Endothelial cell of umbilical vein (primary cell): Measurements from ENCODE around the gene SLC5A3. TPM values are rescaled to one million over a fixed set of nuclear protein-coding genes. Genes with fewer than 3 reads are reported as not detected.
A peak's percentile ranks its signal among the peaks of the same experiment; 100 is the strongest.

Experiments used
- Bru-seq: library from RNA; stranded (reverse); fragments of 400-500 nt; gene quantifications from one replicate; lab custom pipeline; 2021; lab: Mats Ljungman, UMichigan
- BruChase-seq, 2 experiments: library from RNA; stranded (reverse); fragments of 400-500 nt; gene quantifications; one replicate each; lab custom pipeline; 2021; lab: Mats Ljungman, UMichigan
- BruUV-seq: library from RNA; stranded (reverse); fragments of 400-500 nt; replicated peaks from 2 replicates; lab custom pipeline; 2021; lab: Mats Ljungman, UMichigan
- CTCF ChIA-PET: fragments of 300-600, 350-600 bp; sonication (Branson Sonifier 250); formaldehyde crosslinking; loops from one replicate; lab custom pipeline; 2021; ENCODE audit warnings: antibody characterized with exemption, inconsistent platforms; lab: Charles Lee
- POLR2A ChIA-PET: fragments of 300-600, 350-600 bp; sonication (Branson Sonifier 250); formaldehyde crosslinking; loops from one replicate; lab custom pipeline; 2021; ENCODE audit warnings: antibody characterized with exemption, inconsistent platforms; lab: Charles Lee
- DNase-seq: peaks from one replicate; pipeline ENCODE4 v3.0.0-alpha.2; 2011; ENCODE audit warnings: low read depth, low spot score
- FAIRE-seq: peaks from 2 replicates; lab custom pipeline; 2011; peaks lifted over from hg19 to GRCh38; lab: Jason Lieb, UNC
- H2AFZ ChIP-seq: 2 replicates; pipeline ENCODE4 v1.6.0; 2012; ENCODE audit warnings: low read depth, low read length, control low read depth, inconsistent platforms
- H3K27ac ChIP-seq: 2 replicates; pipeline ENCODE4 v1.5.1; 2011; ENCODE audit warnings: low read depth, mild to moderate bottlenecking, control low read depth, low read length, moderate library complexity; ENCODE audit not compliant: insufficient read depth
- H3K27me3 ChIP-seq, 2 experiments: 2 replicates each; pipeline versions ENCODE4 v1.6.0 to v1.6.1; 2011; ENCODE audit warnings: low read length in 2 of 2, mixed read lengths in 1 of 2; ENCODE audit not compliant: control insufficient read depth in 2 of 2, insufficient read depth in 2 of 2
- H3K36me3 ChIP-seq, 2 experiments: 2 replicates in 1 of 2; 3 replicates in 1 of 2; pipeline ENCODE4 v1.5.1; 2011; ENCODE audit warnings: low read length in 2 of 2, mild to moderate bottlenecking in 1 of 2, moderate library complexity in 1 of 2; ENCODE audit not compliant: control insufficient read depth in 2 of 2, insufficient read depth in 2 of 2; ENCODE audit errors: extremely low read depth in 1 of 2
- H3K4me1 ChIP-seq: 3 replicates; pipeline ENCODE4 v1.5.1; 2011; ENCODE audit warnings: mild to moderate bottlenecking, low read length; ENCODE audit not compliant: control insufficient read depth, insufficient read depth; ENCODE audit errors: extremely low read depth
- H3K4me2 ChIP-seq: 2 replicates; pipeline ENCODE4 v1.6.1; 2011; ENCODE audit warnings: low read length, control low read depth, mixed read lengths; ENCODE audit not compliant: insufficient read depth
- H3K4me3 ChIP-seq, 3 experiments: fragments of 200-600 bp in 1 of 3; sonication (generic), shearing (Covaris generic) in 1 of 3; replicated peaks in 1 of 3; 2 replicates each; pipeline ENCODE4 v1.5.1; 2011 to 2016; ENCODE audit warnings: control low read depth in 3 of 3, low read length in 3 of 3, mild to moderate bottlenecking in 2 of 3, inconsistent platforms in 1 of 3, low read depth in 1 of 3, moderate library complexity in 1 of 3; ENCODE audit not compliant: insufficient read depth in 1 of 3
- H3K79me2 ChIP-seq: 2 replicates; pipeline ENCODE4 v1.6.0; 2012; ENCODE audit warnings: low read length, inconsistent platforms; ENCODE audit not compliant: control insufficient read depth, insufficient read depth
- H3K9ac ChIP-seq: replicated peaks from 2 replicates; pipeline ENCODE3; 2011; ENCODE audit warnings: low read length, control low read depth; ENCODE audit not compliant: insufficient read depth; ENCODE audit errors: extremely low read depth
- H3K9me1 ChIP-seq: replicated peaks from 3 replicates; pipeline ENCODE4 v1.6.0; 2011; ENCODE audit warnings: mild to moderate bottlenecking, low read length; ENCODE audit not compliant: control insufficient read depth, insufficient read depth; ENCODE audit errors: extremely low read depth
- H3K9me3 ChIP-seq: replicated peaks from 2 replicates; pipeline ENCODE4 v1.5.1; 2012; ENCODE audit warnings: low read length, inconsistent platforms; ENCODE audit not compliant: control insufficient read depth, insufficient read depth
- H4K20me1 ChIP-seq: replicated peaks from 2 replicates; pipeline ENCODE3; 2011; ENCODE audit warnings: mild to moderate bottlenecking, low read length; ENCODE audit not compliant: control insufficient read depth, insufficient read depth; ENCODE audit errors: extremely low read depth
- EZH2 ChIP-seq: IDR thresholded peaks from 2 replicates; pipeline ENCODE4 v1.6.1; 2012; ENCODE audit warnings: borderline replicate concordance, low read depth, mild to moderate bottlenecking, moderate library complexity, low read length, inconsistent platforms; ENCODE audit not compliant: severe bottlenecking
- FOS ChIP-seq: IDR thresholded peaks from 2 replicates; pipeline ENCODE4 v1.6.1; 2011; ENCODE audit warnings: mild to moderate bottlenecking, low read length, moderate library complexity, borderline replicate concordance; ENCODE audit not compliant: insufficient read depth
- GATA2 ChIP-seq: IDR thresholded peaks from 2 replicates; pipeline ENCODE4 v1.7.0; 2011; ENCODE audit warnings: low read depth, mild to moderate bottlenecking, moderate library complexity, mixed read lengths, low read length; ENCODE audit not compliant: insufficient read length, insufficient read depth
- JUN ChIP-seq: IDR thresholded peaks from 2 replicates; pipeline ENCODE4 v1.6.1; 2011; ENCODE audit warnings: borderline replicate concordance, low read depth; ENCODE audit not compliant: insufficient read length, insufficient read depth
- MYC ChIP-seq: IDR thresholded peaks from one replicate; pipeline ENCODE4 v1.6.1; 2011; ENCODE audit warnings: mild to moderate bottlenecking, low read depth, low read length
- POLR2A ChIP-seq: IDR thresholded peaks from 2 replicates; pipeline ENCODE4 v1.6.1; 2012; ENCODE audit warnings: low read depth, mild to moderate bottlenecking, control low read depth, low read length
- POLR2AphosphoS5 ChIP-seq: IDR thresholded peaks from 2 replicates; pipeline ENCODE4 v1.6.1; 2012; ENCODE audit warnings: low read depth, mild to moderate bottlenecking, control low read depth, low read length, moderate library complexity; ENCODE audit not compliant: insufficient read depth
- dilution Hi-C: fragments of 300-500 bp; cut with MboI; formaldehyde crosslinking; loops from one replicate; pipeline ENCODE4 v1.15.0; 2019; ENCODE audit warnings: low sequenced_read_pairs; ENCODE audit not compliant: extremely low pct_ligation_motif_present
- intact Hi-C: fragments of 100-400 bp; cut with micrococcal nuclease; formaldehyde crosslinking; loops from one replicate; pipeline ENCODE4 v1.10.0; 2022
- long read RNA-seq: library from polyadenylated mRNA; stranded (forward); transcript quantifications from one replicate; pipeline ENCODE4 v2.0.0, GENCODE V29; 2021
- polyA minus RNA-seq, 3 experiments: library from RNA; depleted of rRNA, polyadenylated mRNA; stranded (reverse); fragments of >200 nt; gene quantifications; 1 replicate in 1 of 3; 2 replicates in 2 of 3; pipeline ENCODE4 v1.2.3, GENCODE V29; 2011
- polyA plus RNA-seq, 4 experiments: library from polyadenylated mRNA; depleted of rRNA in 3 of 4; stranded (reverse) in 3 of 4; unstranded in 1 of 4; fragments of >200 nt; gene quantifications; 2 replicates each; pipeline versions ENCODE4 v1.2.1 to v1.2.3, GENCODE V29; 2011 to 2012; ENCODE audit warnings: missing spikeins in 1 of 4
- total RNA-seq: library from RNA; stranded (reverse); gene quantifications from 2 replicates; pipeline ENCODE4 v1.2.3, GENCODE V29; 2021
- TF ChIP-seq, protein P1 (sequence below), 2 donors: IDR thresholded peaks; 1 replicate in 1 of 2; 2 replicates in 1 of 2; pipeline ENCODE4 v1.5.1; 2011; ENCODE audit warnings: low read length in 2 of 2, mild to moderate bottlenecking in 2 of 2, moderate library complexity in 2 of 2, control low read depth in 1 of 2, inconsistent platforms in 1 of 2, low read depth in 1 of 2; ENCODE audit not compliant: insufficient read depth in 1 of 2; ENCODE audit errors: extremely low read depth in 1 of 2
- TF ChIP-seq, protein P2 (sequence below): IDR thresholded peaks from 2 replicates; pipeline ENCODE4 v1.6.1; 2011; ENCODE audit not compliant: insufficient read depth, insufficient read length

Gene SLC5A3
- total RNA-seq, result 6.8 and 8.0 TPM in 2 replicates
- 1.1 and 1.6 TPM in 2 replicates for polyA plus RNA-seq
- polyA plus RNA-seq (2011; cell fraction: cytosol; rRNA removed), result 0.93 and 0.99 TPM in 2 replicates
- polyA plus RNA-seq (2011; cell fraction: nucleus; rRNA removed), result 3.3 and 5.2 TPM in 2 replicates
- polyA plus RNA-seq (2012), result 3.6 and 4.7 TPM in 2 replicates
- polyA minus RNA-seq, result 10.0 and 11.6 TPM in 2 replicates
- 12.3 TPM for polyA minus RNA-seq (2011; cell fraction: cytosol; rRNA and poly(A)+ RNA removed)
- 13.4 and 22.1 TPM in 2 replicates for polyA minus RNA-seq (2011; cell fraction: nucleus; rRNA and poly(A)+ RNA removed)
- percentile 74 among the genes with signal in this experiment for Bru-seq, nascent RNA
- percentile 93 among the genes with signal in this experiment for BruChase-seq, experiment 1, labeled RNA remaining after a 6-hour chase
- BruChase-seq, experiment 2, labeled RNA remaining after a 2-hour chase, result percentile 93 among the genes with signal in this experiment
- long read RNA-seq, full-length matches to known transcripts, result 2 of 2 reads
- long read RNA-seq, partial matches to known transcripts, result 0 of 2 reads
- long read RNA-seq, other reads (novel, unspliced or antisense), result 0 of 2 reads

DNA sequence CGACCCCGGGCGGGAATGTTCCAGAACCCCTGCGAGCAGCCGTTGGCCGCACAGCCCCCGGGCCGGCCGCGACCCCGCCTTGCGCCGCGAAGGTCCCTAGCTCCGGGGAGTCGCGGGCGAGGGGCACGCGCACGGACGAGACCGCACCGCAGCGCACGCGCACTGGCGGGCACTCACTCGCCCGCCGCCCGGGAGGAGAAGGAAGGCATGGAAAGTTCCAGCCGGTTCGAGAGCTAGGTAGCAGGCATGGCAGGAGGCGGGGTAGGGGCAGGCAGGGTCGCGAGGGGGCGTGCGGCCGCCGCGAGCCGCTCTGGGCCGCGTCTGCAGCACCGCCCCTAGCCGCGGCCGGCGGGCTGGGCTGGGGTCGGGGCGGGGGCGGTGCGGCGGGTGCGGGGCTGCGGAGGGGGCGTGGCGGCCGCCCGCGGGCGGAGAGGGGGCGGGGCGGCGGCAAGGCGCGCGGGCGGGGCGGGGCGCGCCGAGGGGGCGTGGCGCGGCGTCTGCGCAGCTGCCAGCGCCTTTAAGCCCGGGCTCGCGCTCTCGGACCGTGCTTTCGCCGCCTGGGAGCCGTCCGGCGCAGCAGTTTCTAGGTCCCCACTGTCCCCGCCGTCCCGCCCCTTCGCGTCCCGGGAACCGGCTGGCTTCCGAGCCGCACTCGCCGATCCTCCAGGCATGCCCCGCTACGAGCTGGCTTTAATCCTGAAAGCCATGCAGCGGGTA lies at the start of gene SLC5A3, which contains the start of gene MRPS6:
TSS of gene SLC5A3 (plus strand) at position 547 of the 717 bp plus-strand sequence. CDS start 21,621 bp downstream, outside the sequence.
TSS of gene MRPS6 (plus strand) at position 547 of the 717 bp plus-strand sequence. CDS start at position 670, 123 bp downstream.
- peaks cover 10% of the 10 kb centered on the region for H3K4me1 ChIP-seq
- no peaks in the 10 kb centered on the region for H3K36me3 ChIP-seq
- TF ChIP-seq GATA2, result no peak
- TF ChIP-seq JUN, result no peak
- TF ChIP-seq POLR2A, result peak; percentile 88
- TF ChIP-seq, protein P1, sequence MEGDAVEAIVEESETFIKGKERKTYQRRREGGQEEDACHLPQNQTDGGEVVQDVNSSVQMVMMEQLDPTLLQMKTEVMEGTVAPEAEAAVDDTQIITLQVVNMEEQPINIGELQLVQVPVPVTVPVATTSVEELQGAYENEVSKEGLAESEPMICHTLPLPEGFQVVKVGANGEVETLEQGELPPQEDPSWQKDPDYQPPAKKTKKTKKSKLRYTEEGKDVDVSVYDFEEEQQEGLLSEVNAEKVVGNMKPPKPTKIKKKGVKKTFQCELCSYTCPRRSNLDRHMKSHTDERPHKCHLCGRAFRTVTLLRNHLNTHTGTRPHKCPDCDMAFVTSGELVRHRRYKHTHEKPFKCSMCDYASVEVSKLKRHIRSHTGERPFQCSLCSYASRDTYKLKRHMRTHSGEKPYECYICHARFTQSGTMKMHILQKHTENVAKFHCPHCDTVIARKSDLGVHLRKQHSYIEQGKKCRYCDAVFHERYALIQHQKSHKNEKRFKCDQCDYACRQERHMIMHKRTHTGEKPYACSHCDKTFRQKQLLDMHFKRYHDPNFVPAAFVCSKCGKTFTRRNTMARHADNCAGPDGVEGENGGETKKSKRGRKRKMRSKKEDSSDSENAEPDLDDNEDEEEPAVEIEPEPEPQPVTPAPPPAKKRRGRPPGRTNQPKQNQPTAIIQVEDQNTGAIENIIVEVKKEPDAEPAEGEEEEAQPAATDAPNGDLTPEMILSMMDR (IDR thresholded peaks at IDR 0.05; ENCODE audit: extremely low read depth in 1 of 2, insufficient read depth in 1 of 2, low read depth in 1 of 2, low read length in 2 of 2), result no peak
- no peak for TF ChIP-seq FOS
- TF ChIP-seq, protein P2, sequence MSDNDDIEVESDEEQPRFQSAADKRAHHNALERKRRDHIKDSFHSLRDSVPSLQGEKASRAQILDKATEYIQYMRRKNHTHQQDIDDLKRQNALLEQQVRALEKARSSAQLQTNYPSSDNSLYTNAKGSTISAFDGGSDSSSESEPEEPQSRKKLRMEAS, result no peak
- TF ChIP-seq EZH2, result no peak
- TF ChIP-seq POLR2AphosphoS5, result peak; percentile 82
- no peak for TF ChIP-seq MYC
- peak within 1 kb of the TSS; percentile 92 for H2AFZ ChIP-seq
- peak within 1 kb of the TSS; percentile 79 to 83 (median 80) for H3K4me3 ChIP-seq
- peak within 1 kb of the TSS; percentile 75 for H3K9ac ChIP-seq
- POLR2A ChIA-PET, result interaction anchor here (0.5 to 1.0 kb wide), 2 partner anchors 101 to 105 kb away, joined by 4 to 8 read pairs; no protein-coding TSS in a partner anchor
- dilution Hi-C loops, result no loop called here
- H3K27me3 ChIP-seq, result peaks cover 0 to 2% of the 10 kb centered on the region in 2 experiments
- H3K4me2 ChIP-seq, result peak within 1 kb of the TSS; percentile 93
- H3K9me1 ChIP-seq, result no peaks in the 10 kb centered on the region
- CTCF ChIA-PET, result interaction anchor here (1.1 to 2.8 kb wide), 5 partner anchors 19 to 275 kb away, joined by 6 to 38 read pairs (median 12); no protein-coding TSS in a partner anchor
- intact Hi-C loops, result loop anchor here (1.0 to 5.0 kb wide), 6 partner anchors 43 to 169 kb away; no protein-coding TSS in a partner anchor
- FAIRE-seq, result peak; percentile 79
- no peaks in the 10 kb centered on the region for H3K9me3 ChIP-seq
- H3K27ac ChIP-seq, result peak within 1 kb of the TSS; percentile 65
- peaks cover 6% of the 10 kb centered on the region for H3K79me2 ChIP-seq
- DNase-seq, result peak; percentile 81
- no TSS peak for BruUV-seq
- no peaks in the 10 kb centered on the region for H4K20me1 ChIP-seq
